ENCODE data around the gene SCAPER.

DNA sequence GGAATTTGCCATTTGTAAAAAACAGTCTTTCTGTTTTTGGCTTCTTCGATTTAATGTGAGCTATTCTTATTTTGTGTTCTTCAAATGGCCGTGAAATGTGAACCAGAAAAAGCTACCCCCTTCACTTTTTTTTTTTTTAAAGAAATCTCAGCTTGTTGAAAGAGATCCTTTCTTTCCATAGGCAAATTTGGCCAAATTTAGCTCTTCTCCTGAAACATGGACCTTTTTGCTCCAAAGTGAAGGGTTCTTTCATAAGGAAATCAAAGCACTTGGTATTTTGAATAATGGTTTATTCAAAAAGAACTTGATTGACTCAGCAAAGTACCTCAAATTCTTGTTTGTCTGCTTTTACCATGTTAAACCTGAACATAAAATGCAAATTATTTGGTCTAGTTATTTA, 36.5 kb upstream of the SCAPER start:
- TF ChIP-seq, protein P1, sequence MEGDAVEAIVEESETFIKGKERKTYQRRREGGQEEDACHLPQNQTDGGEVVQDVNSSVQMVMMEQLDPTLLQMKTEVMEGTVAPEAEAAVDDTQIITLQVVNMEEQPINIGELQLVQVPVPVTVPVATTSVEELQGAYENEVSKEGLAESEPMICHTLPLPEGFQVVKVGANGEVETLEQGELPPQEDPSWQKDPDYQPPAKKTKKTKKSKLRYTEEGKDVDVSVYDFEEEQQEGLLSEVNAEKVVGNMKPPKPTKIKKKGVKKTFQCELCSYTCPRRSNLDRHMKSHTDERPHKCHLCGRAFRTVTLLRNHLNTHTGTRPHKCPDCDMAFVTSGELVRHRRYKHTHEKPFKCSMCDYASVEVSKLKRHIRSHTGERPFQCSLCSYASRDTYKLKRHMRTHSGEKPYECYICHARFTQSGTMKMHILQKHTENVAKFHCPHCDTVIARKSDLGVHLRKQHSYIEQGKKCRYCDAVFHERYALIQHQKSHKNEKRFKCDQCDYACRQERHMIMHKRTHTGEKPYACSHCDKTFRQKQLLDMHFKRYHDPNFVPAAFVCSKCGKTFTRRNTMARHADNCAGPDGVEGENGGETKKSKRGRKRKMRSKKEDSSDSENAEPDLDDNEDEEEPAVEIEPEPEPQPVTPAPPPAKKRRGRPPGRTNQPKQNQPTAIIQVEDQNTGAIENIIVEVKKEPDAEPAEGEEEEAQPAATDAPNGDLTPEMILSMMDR (IDR thresholded peaks at IDR 0.05; ENCODE audit: poor library complexity, severe bottlenecking) = no peak
- TF ChIP-seq EP300 (conservative IDR thresholded peaks at IDR 0.05; ENCODE audit: poor library complexity, severe bottlenecking) (no peak), POLR2AphosphoS5 (IDR thresholded peaks at IDR 0.05) (no peak)
